Inferior parietal cortex (tissue), 1 donor: ENCODE measurements around the gene F5.

Experiments used
- DNase-seq: peaks from one replicate; pipeline ENCODE4 v3.0.0-alpha.2; 2016; ENCODE audit errors: extremely low spot score

The F5 gene

GRCh38 chr1:169586395-169587255 is at the start of gene F5:
TSS of gene F5 (minus strand) at chr1:169586481. CDS start at chr1:169586386, 95 bp downstream.
- peak; percentile 63 for DNase-seq

DNA sequence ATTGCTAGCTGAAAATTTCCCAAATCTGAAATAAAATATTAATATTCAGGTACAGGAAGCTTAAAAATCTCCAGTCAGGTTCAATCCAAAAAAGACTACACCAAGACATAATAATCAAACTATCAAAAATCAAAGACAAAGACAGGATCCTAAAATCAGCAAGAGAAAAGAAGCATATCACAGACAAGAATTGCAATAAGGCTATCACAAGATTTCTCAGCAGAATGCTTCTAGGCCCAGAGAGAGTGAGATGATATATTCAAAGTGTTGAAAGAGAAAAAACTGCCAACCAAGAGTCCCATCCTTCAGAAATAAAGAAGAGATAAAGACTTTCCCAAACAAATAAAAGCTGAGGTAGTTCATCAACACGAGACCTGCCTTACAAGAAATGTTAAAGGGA is 48.6 kb upstream of the F5 start:
- DNase-seq, result no peak

DNA sequence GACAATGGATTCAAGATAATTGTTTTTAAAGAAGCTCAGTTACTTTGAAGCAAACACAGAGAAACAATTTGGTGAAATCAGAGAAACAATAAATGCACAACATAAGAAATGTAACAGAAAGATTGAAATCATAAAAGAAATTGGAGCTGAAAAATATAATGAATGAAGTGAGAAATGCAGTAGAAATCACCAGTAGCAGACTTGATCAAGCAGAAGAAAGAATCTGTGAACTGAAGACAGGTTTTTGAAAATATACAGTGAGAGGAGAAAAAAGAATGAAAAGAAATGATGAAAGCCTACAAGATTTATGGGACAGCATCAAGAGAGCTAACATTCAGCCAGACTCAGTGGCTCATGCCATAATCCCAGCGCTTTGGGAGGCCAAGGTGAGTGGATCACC is 47.9 kb upstream of the F5 start:
- DNase-seq, result no peak

DNA sequence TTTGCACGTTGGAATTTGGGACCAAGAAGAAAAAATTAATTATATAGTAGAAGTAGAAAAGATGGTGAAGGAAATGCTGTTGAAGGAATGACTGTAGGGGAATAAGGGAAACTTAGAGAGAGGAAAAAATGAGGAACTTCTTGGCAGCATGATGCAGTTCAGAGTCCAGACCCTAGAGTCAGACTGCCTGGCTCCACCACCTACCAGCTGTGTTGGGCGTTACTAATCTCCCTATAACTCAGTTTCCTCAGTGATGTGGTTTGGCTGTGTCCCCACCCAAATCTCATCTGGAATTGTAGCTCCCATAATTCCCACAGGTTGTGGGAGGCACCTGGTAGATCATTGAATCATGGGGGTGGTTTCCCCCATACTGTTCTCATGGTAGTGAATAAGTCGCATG is 45.0 kb upstream of the F5 start:
- DNase-seq, result no peak

DNA sequence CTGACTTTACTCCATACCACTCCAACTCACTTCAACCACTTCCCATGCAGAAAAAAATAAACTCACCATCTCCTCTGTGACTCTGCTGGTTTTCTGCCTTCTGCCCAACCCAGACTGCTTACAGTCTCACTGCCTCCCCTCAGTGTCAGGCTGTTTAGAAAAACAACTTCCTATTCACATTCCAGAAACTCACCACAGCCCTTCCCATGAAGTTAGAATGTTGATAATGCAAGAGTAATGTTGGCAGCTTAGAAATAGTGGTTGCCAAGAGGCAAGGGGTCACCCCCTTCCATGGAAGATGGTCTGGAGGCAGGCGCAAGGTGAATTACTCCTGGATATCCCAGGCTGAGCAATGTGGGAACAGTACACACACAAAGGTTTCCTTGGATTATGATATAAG is 43.7 kb upstream of the F5 start, which contains the start of gene SELP:
TSS of gene SELP (minus strand) at position 119 of the 400 bp plus-strand sequence. CDS start at position 69, 50 bp downstream.
- DNase-seq, result no peak

GRCh38 chr1:169624912-169625311 is 38.6 kb upstream of the F5 start:
- no peak for DNase-seq

DNA sequence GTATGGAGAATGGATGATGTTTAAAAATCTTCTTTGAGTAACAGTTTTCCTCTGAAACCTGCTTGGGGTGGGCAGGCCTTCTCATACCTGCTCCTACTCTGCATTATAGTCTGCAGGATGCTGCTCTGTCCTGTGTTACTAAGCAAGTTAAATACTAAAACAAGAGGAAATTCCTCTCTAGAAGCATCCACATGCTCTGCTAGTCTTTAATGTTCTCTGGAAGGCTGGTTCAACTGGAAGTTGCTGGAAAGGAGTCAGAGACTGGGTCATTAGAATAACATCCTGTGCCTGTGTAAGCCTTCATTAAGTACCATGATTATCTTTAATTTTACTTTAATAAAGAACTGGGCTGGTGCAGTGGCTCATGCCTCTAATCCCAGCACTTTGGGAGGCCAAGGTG is 37.8 kb upstream of the F5 start:
- no peak for DNase-seq

DNA sequence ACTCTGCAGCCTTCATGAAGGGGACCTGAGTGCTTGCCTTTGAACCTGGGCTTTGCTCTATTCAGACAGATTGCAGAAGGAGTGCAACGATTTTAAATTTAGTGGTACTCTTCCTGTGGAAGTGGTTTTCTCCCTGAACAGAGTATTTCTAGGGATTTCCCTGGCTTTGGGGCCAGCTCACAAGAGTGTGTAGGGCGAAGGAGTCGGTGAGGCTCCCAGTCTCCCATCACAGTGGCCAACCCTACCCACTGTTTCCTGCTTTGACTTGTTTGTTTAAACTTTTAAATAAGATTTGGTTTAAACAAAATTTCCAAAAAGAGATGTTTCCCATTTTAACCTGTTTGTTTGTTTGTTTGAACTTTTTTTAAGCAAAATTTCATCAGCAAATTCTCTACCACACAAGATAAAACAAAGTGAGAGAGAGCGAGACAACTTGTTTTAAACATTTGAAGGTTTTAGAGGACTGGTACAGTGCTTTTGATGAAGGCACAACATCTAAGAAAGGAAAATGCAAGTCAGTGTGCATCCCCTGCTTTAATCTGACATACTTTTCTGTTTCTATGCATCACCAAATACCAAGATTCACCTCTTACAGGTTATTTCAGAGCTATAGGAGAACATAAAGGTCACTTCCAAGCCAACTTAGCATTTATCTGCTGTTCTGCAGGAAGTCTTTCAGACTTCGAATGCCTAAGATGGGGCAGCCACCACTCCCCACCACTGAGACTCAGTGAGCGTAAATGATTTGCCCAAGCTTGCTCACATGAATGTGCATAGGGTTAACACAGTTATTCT is 37.0 kb upstream of the F5 start:
- no peak for DNase-seq

- DNase-seq, result no peak
Observed at GRCh38 chr1:169620565-169620964, 34.3 kb upstream of the F5 start.

DNA sequence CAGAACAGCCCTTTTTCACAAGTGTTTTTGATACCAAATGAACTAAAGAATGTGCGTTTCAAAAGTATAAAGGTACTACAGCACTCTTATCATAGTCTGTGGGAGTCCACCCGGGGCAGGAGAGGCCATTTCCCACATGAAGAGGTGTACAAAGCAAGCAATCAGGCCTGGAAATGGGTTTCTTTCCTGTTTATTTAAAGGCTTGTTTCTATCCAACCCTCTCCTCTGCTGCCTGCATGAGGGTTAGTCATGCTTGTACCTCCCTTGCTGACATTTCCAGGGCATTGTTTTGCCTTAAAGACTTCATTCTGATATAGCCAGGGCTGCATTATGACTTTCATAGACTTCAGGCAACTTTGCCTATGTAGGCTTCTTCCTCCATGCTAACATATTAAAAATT is 32.1 kb upstream of the F5 start:
- DNase-seq, result no peak

DNA sequence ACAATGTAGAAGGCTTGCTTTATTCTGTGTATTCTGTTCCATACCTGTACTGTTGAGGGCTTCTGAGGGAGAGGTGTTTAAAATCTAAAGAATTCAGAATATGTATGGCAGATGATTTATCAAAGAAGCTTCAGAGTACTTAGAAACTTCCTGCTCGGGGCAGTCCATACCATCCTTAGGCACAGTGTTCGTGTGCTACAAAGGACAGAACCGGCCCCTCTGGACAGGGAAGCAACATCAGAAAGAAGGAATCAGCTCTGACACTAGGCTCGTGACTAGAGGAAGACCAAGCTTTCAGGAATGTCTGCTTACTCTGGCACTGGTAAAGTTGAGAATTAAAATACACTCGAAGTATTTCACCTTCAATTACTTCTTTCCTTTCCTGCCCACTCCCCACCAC is 29.5 kb upstream of the F5 start:
- no peak for DNase-seq

GRCh38 chr1:169610858-169611257 is 24.6 kb upstream of the F5 start:
- DNase-seq, result no peak

DNA sequence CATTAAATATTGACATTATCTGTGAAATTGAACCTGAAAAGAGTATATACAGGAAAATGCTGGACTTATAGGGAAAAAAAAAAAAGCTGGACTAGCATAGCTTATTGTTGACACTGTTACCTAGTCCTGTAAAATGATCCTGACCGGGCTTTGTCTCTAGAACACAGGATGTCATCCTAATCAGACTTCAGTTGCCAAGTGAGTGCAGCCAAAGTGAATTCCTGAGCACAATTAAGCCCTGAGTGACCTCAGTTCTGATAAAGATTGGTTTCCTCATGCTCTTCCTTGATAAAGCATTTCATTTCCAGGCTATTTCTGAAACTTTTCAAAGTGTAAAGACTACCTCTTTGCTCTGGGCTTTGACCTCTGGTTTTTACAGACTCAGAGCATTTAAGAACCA is 23.8 kb upstream of the F5 start:
- DNase-seq, result no peak

DNA sequence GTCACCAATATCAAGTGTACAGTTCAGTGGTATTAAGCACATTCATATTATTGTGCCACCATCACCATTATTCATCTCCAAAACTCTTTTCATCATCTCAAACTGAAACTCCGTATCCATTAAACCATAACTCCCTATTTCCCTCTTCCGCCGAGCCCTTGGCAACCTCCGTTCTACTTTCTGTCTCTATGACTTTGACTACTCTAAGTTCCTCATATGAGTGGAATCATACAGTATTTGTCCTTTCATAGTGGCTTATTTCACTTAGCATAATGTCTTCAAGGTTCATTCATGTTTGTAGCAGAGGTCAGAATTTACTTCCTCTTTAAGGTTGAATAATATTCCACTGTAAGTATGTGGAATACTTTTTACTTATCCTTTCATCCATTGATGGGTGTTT is 21.9 kb upstream of the F5 start:
- DNase-seq, result no peak

DNA sequence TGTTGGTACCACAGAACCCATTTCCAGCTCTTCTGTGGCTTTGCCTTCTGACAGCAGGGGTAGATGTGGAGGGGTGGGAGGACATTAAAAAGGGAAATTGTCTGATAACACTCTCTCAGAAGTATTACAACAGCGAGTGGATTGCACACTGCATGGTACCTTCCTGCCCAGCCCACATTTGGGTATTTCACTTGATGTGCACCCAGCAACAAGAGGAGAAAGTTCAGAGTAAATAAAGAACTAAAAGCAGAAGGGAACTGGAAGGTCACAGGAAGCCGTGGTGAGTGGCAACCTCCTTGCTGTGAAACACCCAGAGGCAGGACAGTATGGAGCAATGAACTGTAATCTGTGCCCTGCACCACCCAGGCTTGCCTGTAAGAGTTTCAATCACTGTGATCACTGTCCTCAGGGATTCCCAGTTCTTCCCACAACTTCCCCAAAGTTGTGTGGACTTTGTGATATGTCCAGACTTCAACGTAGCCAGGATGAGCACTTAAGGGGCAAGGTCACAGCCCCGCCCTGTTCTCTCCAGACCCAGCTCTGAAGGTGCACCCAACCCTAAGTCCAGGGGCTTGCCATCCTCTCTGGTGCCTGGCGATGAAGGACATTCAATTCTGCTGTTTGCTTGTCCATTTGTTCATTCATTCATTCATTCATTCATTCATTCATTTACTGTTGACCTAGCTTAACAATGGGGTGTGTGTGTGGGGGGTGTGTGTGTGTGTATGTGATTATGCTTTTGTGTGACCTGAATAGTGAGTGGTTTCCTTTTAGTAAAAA is 18.7 kb upstream of the F5 start:
- DNase-seq, result no peak

- peak; percentile 58 for DNase-seq
Observed at GRCh38 chr1:169601096-169601881, 15.0 kb upstream of the F5 start.

- DNase-seq, result no peak
Observed at GRCh38 chr1:169595764-169596711, 9.8 kb upstream of the F5 start.

- DNase-seq, result no peak
Observed at GRCh38 chr1:169594391-169594790, 8.1 kb upstream of the F5 start.

DNA sequence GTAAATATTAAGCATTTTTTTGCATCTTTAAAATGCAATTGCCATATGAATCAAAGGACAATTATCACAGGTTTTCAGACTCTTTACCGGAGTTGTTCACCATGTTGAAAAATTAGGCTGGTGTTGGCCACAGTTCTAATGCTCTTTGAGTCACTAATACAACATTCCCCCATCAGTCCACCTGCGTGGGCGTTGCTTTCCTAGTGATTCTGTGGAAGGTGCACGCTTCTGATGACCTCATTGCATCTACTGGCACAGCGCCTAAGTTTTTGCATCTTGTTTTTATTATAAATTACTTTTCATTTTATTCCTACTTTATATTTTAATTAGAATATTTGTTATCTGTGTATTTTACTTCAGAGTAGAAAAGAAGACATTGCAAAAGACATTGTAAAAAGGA is 4.7 kb upstream of the F5 start:
- no peak for DNase-seq

- no peak for DNase-seq
Observed at GRCh38 chr1:169588785-169589485, 2.7 kb upstream of the F5 start.
